HG02973 (cell line): ENCODE measurements around the gene LYZL1.
"Not testable (repeated sequence)": the region's sequence is repeated elsewhere in the genome, so short reads cannot be mapped to it uniquely, and the experiment has no call there.

Experiments
- ATAC-seq: cut with Tn5 transposase; IDR thresholded peaks from one replicate; pipeline ENCODE4 v1.9.1; 2021; ENCODE audit warnings: moderate library complexity; ENCODE audit not compliant: unreplicated experiment

LYZL1 gene

GRCh38 chr10:29304264-29304994, 15.6 kb downstream of the LYZL1 start:
- ATAC-seq = peak; percentile 73

DNA sequence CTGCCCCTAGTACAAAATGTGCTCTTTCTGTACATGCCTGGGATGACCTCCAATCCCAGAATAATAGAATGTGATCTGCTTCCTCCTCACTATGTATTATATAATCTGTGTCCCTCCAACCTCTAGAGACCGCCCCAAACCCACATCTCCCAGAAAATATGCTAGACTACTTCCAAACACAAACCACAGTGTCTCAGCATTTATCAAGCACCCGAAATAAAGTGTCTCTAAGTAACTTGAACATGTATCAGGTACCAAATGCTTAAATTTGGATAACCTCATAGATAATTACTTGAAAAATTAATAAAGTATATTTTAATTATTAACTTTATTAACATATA, 16.1 kb downstream of the LYZL1 start:
- ATAC-seq = no peak

GRCh38 chr10:29306688-29307087, 17.8 kb downstream of the LYZL1 start:
- no peak for ATAC-seq

- ATAC-seq = not testable (repeated sequence)
These were observed 19.3 kb downstream of the LYZL1 start for GRCh38 chr10:29308142-29308541.

- no peak for ATAC-seq
These were observed 20.6 kb downstream of the LYZL1 start for GRCh38 chr10:29309465-29309864.

DNA sequence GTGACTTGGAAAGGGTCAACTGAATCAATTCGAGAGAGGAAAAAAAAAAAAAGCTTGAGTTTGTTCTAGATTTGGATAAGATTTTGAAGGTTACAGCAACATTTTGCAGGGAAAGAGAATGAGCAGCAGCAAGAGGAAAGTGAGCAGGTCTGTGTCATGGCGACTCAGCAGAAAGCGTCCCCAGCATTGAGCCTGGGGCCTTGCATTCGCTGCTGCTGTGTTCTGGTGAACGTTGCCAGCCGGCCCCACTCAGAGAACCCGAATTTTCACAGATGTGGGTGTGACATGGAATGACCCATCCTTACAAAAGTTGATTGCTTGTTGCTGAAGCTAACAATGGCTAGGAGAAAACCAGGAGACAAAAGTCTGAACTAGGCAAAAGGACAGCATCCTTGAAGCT, 21.6 kb downstream of the LYZL1 start:
- not testable (repeated sequence) for ATAC-seq

DNA sequence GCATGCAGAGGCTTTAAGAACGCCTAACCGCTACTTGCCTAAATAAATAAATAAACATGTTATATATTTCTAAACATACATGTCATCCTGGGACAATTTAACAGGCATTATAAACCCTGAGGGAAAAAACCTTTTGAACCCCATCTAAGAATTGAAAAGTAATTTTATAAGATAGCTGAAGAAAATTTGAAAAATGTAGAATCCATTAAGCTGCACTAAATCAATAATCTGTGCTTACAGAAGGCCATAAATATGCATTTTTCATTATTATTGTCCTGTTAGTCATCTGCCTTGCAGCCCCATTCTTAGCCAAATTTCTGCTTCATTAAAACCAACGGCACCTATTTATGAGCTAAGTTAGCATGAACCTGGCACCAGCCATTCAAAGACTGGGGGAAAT, 24.2 kb downstream of the LYZL1 start:
- no peak for ATAC-seq

DNA sequence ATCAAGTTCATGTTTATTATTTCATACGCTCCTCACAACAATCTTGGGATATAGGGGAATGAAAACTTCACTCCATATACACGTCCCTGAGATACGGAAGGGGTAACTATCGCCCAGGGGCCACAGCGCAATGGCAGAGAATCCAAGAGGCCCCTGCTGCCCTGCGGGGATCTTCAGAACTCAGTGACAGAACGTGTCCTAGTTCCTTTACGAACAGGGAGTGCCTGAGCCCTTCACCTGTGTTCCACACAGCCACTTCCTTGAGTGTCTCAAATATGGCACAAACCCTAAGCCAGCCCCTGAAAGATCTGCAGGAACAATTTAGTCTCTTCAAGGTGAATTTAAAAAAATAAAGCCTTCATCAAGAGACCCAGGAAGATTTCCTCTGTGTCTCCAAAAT, 25.9 kb downstream of the LYZL1 start:
- ATAC-seq = no peak

- ATAC-seq = no peak
These were observed 26.9 kb downstream of the LYZL1 start for GRCh38 chr10:29315814-29316213.

GRCh38 chr10:29316308-29317026, 27.6 kb downstream of the LYZL1 start:
- no peak for ATAC-seq

- ATAC-seq = no peak
These were observed 28.2 kb downstream of the LYZL1 start for GRCh38 chr10:29317027-29317420.

DNA sequence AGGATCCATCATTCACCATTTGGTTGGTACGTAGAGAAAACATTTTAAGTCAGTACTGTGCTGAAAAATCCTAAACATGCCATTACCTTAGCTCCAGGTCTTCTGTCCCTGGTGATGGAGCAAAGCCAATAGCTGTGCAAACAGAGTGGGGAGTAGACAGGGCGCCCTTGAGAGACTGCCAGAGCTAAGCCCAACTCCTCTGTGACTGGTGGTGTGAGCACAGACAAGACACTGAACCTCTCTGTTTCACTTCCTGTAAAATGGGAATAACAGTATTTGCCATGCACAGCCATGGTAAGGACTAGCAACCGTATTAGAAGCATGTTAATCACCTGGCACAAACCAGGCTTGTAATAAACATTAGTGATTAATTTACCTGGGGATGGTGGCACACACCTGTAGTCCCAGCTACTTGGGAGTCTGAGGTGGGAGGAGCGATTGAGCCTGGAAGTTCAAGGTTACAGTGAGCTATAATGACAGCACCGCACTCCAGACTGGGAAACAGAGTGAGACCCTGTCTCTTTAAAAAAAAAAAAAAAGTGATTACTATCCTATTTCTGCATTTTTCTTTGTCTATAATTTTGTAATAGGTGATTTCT, 28.7 kb downstream of the LYZL1 start:
- ATAC-seq = no peak

DNA sequence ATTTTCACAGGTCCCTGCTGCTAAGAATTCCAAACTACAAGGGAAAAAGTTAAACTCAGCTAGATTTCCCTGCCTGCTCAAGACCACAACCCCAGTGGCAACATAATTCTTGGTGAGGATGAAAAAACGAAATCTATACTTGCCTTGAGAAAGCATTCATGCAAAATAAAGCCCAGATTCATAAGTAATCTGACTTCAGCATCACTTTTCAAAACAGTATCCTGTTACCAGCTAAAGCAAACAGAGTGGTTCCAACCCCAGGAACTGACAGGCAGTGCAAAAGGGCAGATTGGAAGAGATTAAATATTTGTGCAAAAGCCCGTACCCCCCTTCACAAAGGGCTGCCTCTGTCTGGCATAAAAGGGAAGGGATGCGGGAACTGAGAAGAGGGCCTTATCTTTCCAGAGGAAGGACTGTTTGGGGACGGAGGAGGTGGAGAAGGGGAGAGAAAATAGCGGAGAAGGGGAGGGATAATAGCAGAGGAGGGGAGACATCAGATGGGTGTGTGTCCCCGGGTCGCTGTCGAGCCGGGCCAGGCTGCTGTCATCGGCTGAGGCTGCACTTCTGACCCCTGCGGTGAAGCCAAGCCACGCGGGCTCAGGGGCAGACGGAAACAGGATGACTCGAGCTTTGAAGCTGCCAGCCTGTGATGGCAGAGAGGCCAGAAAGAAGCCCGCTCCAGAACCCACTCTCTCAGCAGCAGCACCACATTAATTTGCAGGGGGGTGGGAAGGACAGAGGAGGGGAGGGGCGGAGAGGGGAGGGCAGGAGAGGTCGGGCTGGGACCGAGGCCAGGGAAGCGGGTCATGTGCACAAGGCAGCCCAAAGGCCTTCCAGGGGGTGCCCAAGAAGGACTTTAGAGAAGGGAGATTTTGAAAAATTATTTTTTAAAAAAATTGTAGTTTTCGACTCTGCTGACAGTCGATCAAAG, 29.5 kb downstream of the LYZL1 start:
- ATAC-seq = not testable (repeated sequence)

- no peak for ATAC-seq
These were observed 30.4 kb downstream of the LYZL1 start for GRCh38 chr10:29319205-29319781.

DNA sequence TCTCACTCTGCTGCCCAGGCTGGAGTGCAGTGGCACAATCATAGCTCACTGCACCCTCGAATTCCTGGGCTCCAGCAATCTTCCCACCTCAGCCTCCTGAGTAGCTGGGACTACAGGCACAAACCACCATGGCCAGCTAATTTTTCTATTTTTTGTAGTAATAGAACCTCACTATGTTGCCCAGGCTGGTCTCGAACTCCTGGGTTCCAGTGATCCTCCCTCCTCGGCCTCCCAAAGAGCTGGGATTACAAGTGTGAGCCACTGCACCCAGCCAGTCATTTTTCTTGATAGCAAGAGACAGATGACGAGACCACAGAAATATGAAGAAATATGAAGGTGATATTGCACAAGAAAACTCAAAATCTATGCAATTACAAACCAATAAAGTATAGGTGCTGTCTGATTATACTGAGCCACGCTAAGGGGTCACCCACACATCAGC, 31.8 kb downstream of the LYZL1 start:
- ATAC-seq = not testable (repeated sequence)

- ATAC-seq = no peak
These were observed 32.8 kb downstream of the LYZL1 start for GRCh38 chr10:29321656-29322055.

DNA sequence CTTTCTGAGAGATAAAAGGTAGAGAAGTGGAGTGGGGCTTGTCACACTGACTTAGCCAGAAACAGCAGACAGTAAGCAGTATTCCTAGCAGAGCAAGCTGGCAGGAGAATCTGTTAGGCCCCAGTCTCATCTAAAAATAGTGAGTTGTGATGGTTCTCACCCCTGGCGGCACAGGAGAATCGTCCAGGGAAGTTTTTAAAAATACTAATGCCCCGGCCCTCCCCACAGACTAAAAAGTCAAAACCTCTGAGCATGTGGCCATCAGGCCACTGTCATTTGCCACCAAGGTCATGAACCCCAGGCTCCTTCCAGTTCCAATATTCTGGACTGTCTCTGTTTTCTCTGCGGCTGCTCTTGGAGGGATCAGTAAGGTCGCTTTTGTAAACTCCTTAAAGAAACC, 34.0 kb downstream of the LYZL1 start:
- no peak for ATAC-seq

GRCh38 chr10:29323367-29323766, 34.5 kb downstream of the LYZL1 start:
- no peak for ATAC-seq

DNA sequence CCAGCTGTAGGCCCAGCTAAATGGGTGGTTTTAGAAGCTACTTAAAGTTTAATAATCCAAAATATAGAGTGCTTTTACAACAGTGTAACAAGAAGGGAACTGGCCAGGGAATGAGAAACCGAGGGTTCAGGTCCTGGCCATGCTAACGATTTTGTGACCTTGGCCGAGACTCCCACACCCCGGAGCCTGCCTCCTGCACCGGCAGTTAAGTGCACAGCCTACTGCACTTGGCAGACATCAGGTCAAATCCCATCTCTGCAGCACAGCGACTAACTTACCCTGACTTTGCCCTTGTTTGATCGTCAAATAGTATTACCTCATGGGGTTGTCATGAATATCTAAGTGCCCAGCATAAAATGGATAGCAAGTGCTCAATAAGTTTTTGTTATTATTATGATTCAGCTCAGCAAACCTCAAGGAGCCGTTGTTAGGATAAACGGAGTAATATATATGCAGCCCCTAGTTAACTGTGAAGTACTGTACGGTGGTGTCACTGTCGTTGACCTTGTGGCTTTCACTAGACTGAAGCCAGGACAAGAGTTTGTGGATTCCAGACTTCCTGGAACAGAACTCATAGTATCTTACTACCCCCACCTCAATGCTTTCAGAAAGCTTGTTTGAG, 35.5 kb downstream of the LYZL1 start:
- no peak for ATAC-seq

GRCh38 chr10:29326299-29326698, 37.4 kb downstream of the LYZL1 start:
- ATAC-seq = no peak
